HL-60/S4 treated with retinoic acid at 250 ng/mL for 4 days and 3 days (cell line): ENCODE results near the gene MEI4.
"Not testable (repeated sequence)": the region's sequence is repeated elsewhere in the genome, so short reads cannot be mapped to it uniquely, and the experiment has no call there.

ENCODE experiments used
- in situ Hi-C: fragments of 300-500 bp; cut with MboI; formaldehyde crosslinking; loops from 2 replicates; pipeline ENCODE4 v1.7.0; 2022; ENCODE audit warnings: low sequenced_read_pairs

MEI4 gene

GRCh38 chr6:77652739-77653138 lies at the start of gene MEI4:
TSS of gene MEI4 (plus strand) at chr6:77653039. CDS start at chr6:77690672, 37,633 bp downstream.
- in situ Hi-C loops = no loop called here

GRCh38 chr6:77604476-77604875 lies 48.4 kb upstream of the MEI4 start:
- in situ Hi-C loops = no loop called here

GRCh38 chr6:77607004-77607403 lies 45.8 kb upstream of the MEI4 start:
- in situ Hi-C loops = no loop called here

- in situ Hi-C loops = no loop called here
These were observed 43.7 kb upstream of the MEI4 start for GRCh38 chr6:77609106-77609505.

- in situ Hi-C loops = no loop called here
These were observed 33.7 kb upstream of the MEI4 start for GRCh38 chr6:77619114-77619513.

- in situ Hi-C loops = no loop called here
These were observed 32.5 kb upstream of the MEI4 start for GRCh38 chr6:77620278-77620882.

GRCh38 chr6:77624515-77624914 lies 28.3 kb upstream of the MEI4 start:
- in situ Hi-C loops = no loop called here

- in situ Hi-C loops = no loop called here
These were observed 26.4 kb upstream of the MEI4 start for GRCh38 chr6:77626426-77626825.

- in situ Hi-C loops = no loop called here
These were observed 22.8 kb upstream of the MEI4 start for GRCh38 chr6:77630014-77630413.

- in situ Hi-C loops = no loop called here
These were observed 19.4 kb upstream of the MEI4 start for GRCh38 chr6:77633471-77633870.

- in situ Hi-C loops = no loop called here
These were observed 18.7 kb upstream of the MEI4 start for GRCh38 chr6:77633993-77634715.

GRCh38 chr6:77638129-77638830 lies 14.6 kb upstream of the MEI4 start:
- in situ Hi-C loops = no loop called here

- in situ Hi-C loops = no loop called here
These were observed 8.6 kb upstream of the MEI4 start for GRCh38 chr6:77644102-77644705.

- in situ Hi-C loops = no loop called here
These were observed 2.7 kb upstream of the MEI4 start for GRCh38 chr6:77650098-77650663.

- in situ Hi-C loops = no loop called here
These were observed 977 bp downstream of the MEI4 start for GRCh38 chr6:77653816-77654215.

- in situ Hi-C loops = not testable (repeated sequence)
These were observed 2.2 kb downstream of the MEI4 start for GRCh38 chr6:77655035-77655434.

GRCh38 chr6:77656999-77657764 lies 4.3 kb downstream of the MEI4 start:
- in situ Hi-C loops = no loop called here

- in situ Hi-C loops = no loop called here
These were observed 13.5 kb downstream of the MEI4 start for GRCh38 chr6:77666340-77666739.

GRCh38 chr6:77666846-77667245 lies 14.0 kb downstream of the MEI4 start:
- in situ Hi-C loops = no loop called here

- in situ Hi-C loops = no loop called here
These were observed 17.1 kb downstream of the MEI4 start for GRCh38 chr6:77669913-77670312.

- in situ Hi-C loops = no loop called here
These were observed 21.4 kb downstream of the MEI4 start for GRCh38 chr6:77674211-77674610.
